MM.1S (cell line): ENCODE data around the gene CXCR4.

ENCODE experiments used
- EZH2 ChIP-seq: fragments of 300-600 bp; sonication (generic); optimal IDR thresholded peaks from 2 replicates; pipeline ENCODE3; 2017; ENCODE audit warnings: low read depth, mild to moderate bottlenecking, antibody characterized with exemption, low read length, mixed read lengths
- EZH2phosphoT487 ChIP-seq: fragments of 300-600 bp; sonication (generic); IDR thresholded peaks from 2 replicates; pipeline ENCODE4 v1.6.1; 2018; ENCODE audit warnings: antibody characterized with exemption, low read length
- TF ChIP-seq, protein P1 (sequence below): fragments of 300-600 bp; sonication (generic); IDR thresholded peaks from 2 replicates; pipeline ENCODE4 v1.5.1; 2016; ENCODE audit warnings: antibody characterized with exemption, low read length, mixed read lengths

- TF ChIP-seq, protein P1, sequence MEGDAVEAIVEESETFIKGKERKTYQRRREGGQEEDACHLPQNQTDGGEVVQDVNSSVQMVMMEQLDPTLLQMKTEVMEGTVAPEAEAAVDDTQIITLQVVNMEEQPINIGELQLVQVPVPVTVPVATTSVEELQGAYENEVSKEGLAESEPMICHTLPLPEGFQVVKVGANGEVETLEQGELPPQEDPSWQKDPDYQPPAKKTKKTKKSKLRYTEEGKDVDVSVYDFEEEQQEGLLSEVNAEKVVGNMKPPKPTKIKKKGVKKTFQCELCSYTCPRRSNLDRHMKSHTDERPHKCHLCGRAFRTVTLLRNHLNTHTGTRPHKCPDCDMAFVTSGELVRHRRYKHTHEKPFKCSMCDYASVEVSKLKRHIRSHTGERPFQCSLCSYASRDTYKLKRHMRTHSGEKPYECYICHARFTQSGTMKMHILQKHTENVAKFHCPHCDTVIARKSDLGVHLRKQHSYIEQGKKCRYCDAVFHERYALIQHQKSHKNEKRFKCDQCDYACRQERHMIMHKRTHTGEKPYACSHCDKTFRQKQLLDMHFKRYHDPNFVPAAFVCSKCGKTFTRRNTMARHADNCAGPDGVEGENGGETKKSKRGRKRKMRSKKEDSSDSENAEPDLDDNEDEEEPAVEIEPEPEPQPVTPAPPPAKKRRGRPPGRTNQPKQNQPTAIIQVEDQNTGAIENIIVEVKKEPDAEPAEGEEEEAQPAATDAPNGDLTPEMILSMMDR, result no peak
- no peak for TF ChIP-seq EZH2
- TF ChIP-seq EZH2phosphoT487, result no peak
These were observed 12.6 kb upstream of the CXCR4 start for GRCh38 chr2:136130511-136130910.
